Mucosa of rectum (tissue), 2 donors: ENCODE results near the gene ASIC3.
A peak's percentile ranks its signal among the peaks of the same experiment; 100 is the strongest.
"Not testable (repeated sequence)": the region's sequence is repeated elsewhere in the genome, so short reads cannot be mapped to it uniquely, and the experiment has no call there.

Experiments used
- H3K27ac ChIP-seq, 2 donors: one replicate each; pipeline ENCODE4 v1.7.0; 2013; ENCODE audit warnings: inconsistent platforms in 2 of 2, low read depth in 2 of 2, low read length in 2 of 2
- H3K27me3 ChIP-seq, 2 donors: one replicate each; pipeline ENCODE4 v1.7.0; 2013; ENCODE audit warnings: low read length in 2 of 2; ENCODE audit not compliant: control insufficient read depth in 2 of 2, insufficient read depth in 2 of 2
- H3K36me3 ChIP-seq, 2 donors: one replicate each; pipeline ENCODE4 v1.7.0; 2013; ENCODE audit warnings: low read length in 2 of 2; ENCODE audit not compliant: control insufficient read depth in 2 of 2, insufficient read depth in 2 of 2
- H3K4me1 ChIP-seq, 2 donors: one replicate each; pipeline ENCODE4 v1.7.0; 2013; ENCODE audit warnings: low read length in 2 of 2, mild to moderate bottlenecking in 1 of 2; ENCODE audit not compliant: control insufficient read depth in 2 of 2, insufficient read depth in 2 of 2
- H3K4me3 ChIP-seq, 2 donors: one replicate each; pipeline ENCODE4 v1.7.0; 2013; ENCODE audit warnings: low read length in 2 of 2
- H3K9ac ChIP-seq, 2 donors: one replicate each; pipeline ENCODE4 v1.7.0; 2013; ENCODE audit warnings: low read length in 2 of 2, low read depth in 1 of 2, mild to moderate bottlenecking in 1 of 2
- H3K9me3 ChIP-seq, 2 donors: one replicate each; pipeline ENCODE4 v1.7.0; 2013; ENCODE audit warnings: low read length in 2 of 2; ENCODE audit not compliant: control insufficient read depth in 2 of 2
- donor health status: healthy.
- donor health status: Normal muscosa, but diverticular disease.

ASIC3 gene

DNA sequence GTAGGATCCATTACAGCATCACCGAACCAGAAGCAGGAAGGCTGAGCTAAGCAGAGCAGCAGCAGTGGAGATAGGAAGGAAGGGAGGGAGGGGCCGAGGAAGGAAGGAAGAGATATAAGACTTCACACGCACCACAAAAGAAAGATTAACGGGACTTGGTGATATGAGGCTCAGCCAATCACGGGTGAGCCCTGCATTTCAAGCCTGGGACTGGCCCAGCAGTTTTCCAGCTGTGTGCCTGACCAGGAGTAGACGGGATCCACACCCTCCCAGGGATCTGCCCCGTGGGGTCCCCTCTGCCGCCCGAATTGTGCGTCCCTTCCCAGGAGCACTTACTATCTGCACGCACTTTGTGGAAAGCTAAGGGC, 40.2 kb upstream of the ASIC3 start:
- H3K9ac ChIP-seq = no peak overlapping the region
- H3K9me3 ChIP-seq = no peaks in the 10 kb centered on the region
- H3K36me3 ChIP-seq = no peaks in the 10 kb centered on the region
- H3K27ac ChIP-seq = peak overlapping the region in 1 of 2 donors; percentile 13
- peaks cover 15 to 22% of the 10 kb centered on the region in 2 donors for H3K4me1 ChIP-seq
- peak overlapping the region; percentile 41 to 68 for H3K4me3 ChIP-seq
- H3K27me3 ChIP-seq = no peaks in the 10 kb centered on the region

- H3K9me3 ChIP-seq = no peaks in the 10 kb centered on the region
- H3K27me3 ChIP-seq = no peaks in the 10 kb centered on the region
- peak overlapping the region; percentile 41 to 68 for H3K4me3 ChIP-seq
- H3K9ac ChIP-seq = peak overlapping the region in 1 of 2 donors; percentile 32
- H3K4me1 ChIP-seq = peaks cover 12 to 24% of the 10 kb centered on the region in 2 donors
- H3K36me3 ChIP-seq = no peaks in the 10 kb centered on the region
- H3K27ac ChIP-seq = peak overlapping the region in 1 of 2 donors; percentile 13
These were observed 39.6 kb upstream of the ASIC3 start for GRCh38 chr7:151008511-151009323.

- Histone ChIP-seq H3K27ac (no peak overlapping the region), H3K4me1 (peaks cover 12 to 29% of the 10 kb centered on the region in 2 donors), H3K27me3 (no peaks in the 10 kb centered on the region), H3K4me3 (no peak overlapping the region), H3K9ac (no peak overlapping the region), H3K36me3 (no peaks in the 10 kb centered on the region), H3K9me3 (no peaks in the 10 kb centered on the region)
These were observed 38.8 kb upstream of the ASIC3 start for GRCh38 chr7:151009327-151010036.

GRCh38 chr7:151010037-151010306, 38.4 kb upstream of the ASIC3 start:
- no peak overlapping the region for H3K27ac ChIP-seq
- H3K4me3 ChIP-seq = no peak overlapping the region
- H3K9me3 ChIP-seq = no peaks in the 10 kb centered on the region
- no peak overlapping the region for H3K9ac ChIP-seq
- no peaks in the 10 kb centered on the region for H3K27me3 ChIP-seq
- no peaks in the 10 kb centered on the region for H3K36me3 ChIP-seq
- peaks cover 12 to 29% of the 10 kb centered on the region in 2 donors for H3K4me1 ChIP-seq

- H3K36me3 ChIP-seq = no peaks in the 10 kb centered on the region
- peaks cover 12 to 29% of the 10 kb centered on the region in 2 donors for H3K4me1 ChIP-seq
- H3K27me3 ChIP-seq = no peaks in the 10 kb centered on the region
- no peaks in the 10 kb centered on the region for H3K9me3 ChIP-seq
- no peak overlapping the region for H3K9ac ChIP-seq
- H3K4me3 ChIP-seq = no peak overlapping the region
- no peak overlapping the region for H3K27ac ChIP-seq
These were observed 37.8 kb upstream of the ASIC3 start for GRCh38 chr7:151010307-151011096.

- H3K4me1 ChIP-seq = peaks cover 12 to 29% of the 10 kb centered on the region in 2 donors
- H3K27ac ChIP-seq = no peak overlapping the region
- no peaks in the 10 kb centered on the region for H3K36me3 ChIP-seq
- no peaks in the 10 kb centered on the region for H3K27me3 ChIP-seq
- H3K4me3 ChIP-seq = no peak overlapping the region
- no peaks in the 10 kb centered on the region for H3K9me3 ChIP-seq
- no peak overlapping the region for H3K9ac ChIP-seq
These were observed 37.3 kb upstream of the ASIC3 start for GRCh38 chr7:151011097-151011409.

GRCh38 chr7:151011616-151012015, 36.7 kb upstream of the ASIC3 start:
- not testable (repeated sequence) for H3K4me3 ChIP-seq, H3K9ac ChIP-seq, H3K36me3 ChIP-seq, H3K9me3 ChIP-seq, H3K27ac ChIP-seq, H3K27me3 ChIP-seq
- H3K4me1 ChIP-seq = peaks cover 12 to 29% of the 10 kb centered on the region in 2 donors

DNA sequence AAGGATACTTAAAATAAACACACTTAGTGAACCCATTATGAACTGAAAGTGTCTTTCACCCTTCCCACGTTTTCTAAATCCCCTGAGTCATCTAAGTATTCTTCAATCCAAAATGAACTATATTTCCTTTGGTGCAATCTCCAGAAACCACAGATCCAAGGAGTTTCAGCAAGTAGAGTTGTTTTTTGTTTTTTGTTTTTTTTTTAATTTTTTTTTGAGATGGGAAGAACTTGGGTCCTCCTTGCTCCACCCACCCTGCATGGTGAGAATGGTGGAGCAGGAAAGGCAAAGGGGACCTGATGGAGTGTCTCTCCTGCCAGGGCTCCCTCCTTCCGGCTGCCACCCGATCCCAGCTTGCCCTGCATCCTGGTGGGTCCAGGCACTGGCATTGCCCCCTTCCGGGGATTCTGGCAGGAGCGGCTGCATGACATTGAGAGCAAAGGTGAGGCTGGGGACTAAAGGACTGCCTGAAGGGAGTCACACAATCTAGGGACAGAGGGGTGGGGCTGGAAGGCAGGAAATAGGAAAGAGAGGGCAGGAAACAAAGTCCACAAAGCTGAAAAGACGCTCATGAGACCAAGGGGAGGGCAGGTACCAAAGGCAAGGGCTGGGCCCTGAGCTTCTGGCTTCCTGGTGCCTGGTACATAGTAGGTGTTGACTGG, 36.2 kb upstream of the ASIC3 start:
- no peaks in the 10 kb centered on the region for H3K36me3 ChIP-seq
- H3K4me1 ChIP-seq = peaks cover 12 to 29% of the 10 kb centered on the region in 2 donors
- H3K27ac ChIP-seq = peak overlapping the region; percentile 46 to 56
- no peak overlapping the region for H3K4me3 ChIP-seq
- no peak overlapping the region for H3K9ac ChIP-seq
- no peaks in the 10 kb centered on the region for H3K9me3 ChIP-seq
- H3K27me3 ChIP-seq = no peaks in the 10 kb centered on the region

- H3K4me3 ChIP-seq = peak overlapping the region in 1 of 2 donors; percentile 7
- no peaks in the 10 kb centered on the region for H3K36me3 ChIP-seq
- peaks cover 12 to 33% of the 10 kb centered on the region in 2 donors for H3K4me1 ChIP-seq
- H3K9ac ChIP-seq = no peak overlapping the region
- H3K27ac ChIP-seq = peak overlapping the region; percentile 46 to 56
- no peaks in the 10 kb centered on the region for H3K9me3 ChIP-seq
- H3K27me3 ChIP-seq = no peaks in the 10 kb centered on the region
These were observed 35.4 kb upstream of the ASIC3 start for GRCh38 chr7:151012911-151013347.
